B cell (primary cell): ENCODE measurements around the gene ATP11A. TPM values are rescaled to one million over a fixed set of nuclear protein-coding genes. Genes with fewer than 3 reads are reported as not detected.
A peak's percentile ranks its signal among the peaks of the same experiment; 100 is the strongest.

Experiments
- ATAC-seq: fragments of 200-7000 bp; cut with Tn5 transposase; one replicate; pipeline ENCODE4 v1.10.0; 2021; ENCODE audit warnings: low read depth, mild to moderate bottlenecking, moderate number of reproducible peaks, moderate library complexity
- CTCF ChIA-PET: fragments of 350-600 bp; sonication (Branson Sonifier 250); formaldehyde crosslinking; loops from one replicate; lab custom pipeline; 2021; ENCODE audit warnings: antibody characterized with exemption, inconsistent platforms; lab: Charles Lee
- POLR2A ChIA-PET: fragments of 350-600 bp; sonication (Branson Sonifier 250); formaldehyde crosslinking; loops from one replicate; lab custom pipeline; 2021; ENCODE audit warnings: antibody characterized with exemption; lab: Charles Lee
- DNase-seq: peaks from one replicate; pipeline ENCODE4 v3.0.0; 2013
- H2AFZ ChIP-seq: 2 replicates; pipeline ENCODE4 v1.6.1; 2012; ENCODE audit warnings: mild to moderate bottlenecking, low read depth, low read length; ENCODE audit not compliant: insufficient read depth, poor library complexity, severe bottlenecking
- H3K27ac ChIP-seq, 2 donors: 1 replicate in 1 of 2; 2 replicates in 1 of 2; pipeline ENCODE4 v1.5.1; 2012 to 2013; ENCODE audit warnings: low read length in 2 of 2, mild to moderate bottlenecking in 2 of 2, moderate library complexity in 1 of 2
- H3K27me3 ChIP-seq, 4 experiments: fragments of 200-600 bp in 1 of 4; sonication (generic) in 1 of 4; replicated peaks in 1 of 4; 1 replicate in 2 of 4; 2 replicates in 2 of 4; pipeline versions ENCODE4 v1.6.1 to v1.7.0; 2013 to 2016; ENCODE audit warnings: low read length in 3 of 4, mild to moderate bottlenecking in 2 of 4, mixed read lengths in 1 of 4, moderate library complexity in 1 of 4; ENCODE audit not compliant: insufficient read depth in 4 of 4, control insufficient read depth in 3 of 4; ENCODE audit errors: control extremely low read depth in 1 of 4
- H3K36me3 ChIP-seq, 2 experiments: replicated peaks in 1 of 2; 1 replicate in 1 of 2; 2 replicates in 1 of 2; pipeline versions ENCODE4 v1.6.1 to v1.7.1; 2013; ENCODE audit warnings: low read length in 1 of 2; ENCODE audit not compliant: insufficient read depth in 2 of 2, control insufficient read depth in 1 of 2; ENCODE audit errors: control extremely low read depth in 1 of 2, extremely low read depth in 1 of 2
- H3K4me1 ChIP-seq, 2 donors: fragments of 200-600 bp in 1 of 2; sonication (generic) in 1 of 2; 1 replicate in 1 of 2; 2 replicates in 1 of 2; pipeline versions ENCODE4 v1.5.1 to v1.6.1; 2013 to 2017; ENCODE audit warnings: low read length in 2 of 2; ENCODE audit not compliant: control insufficient read depth in 2 of 2, insufficient read depth in 2 of 2
- H3K4me2 ChIP-seq: replicated peaks from 2 replicates; pipeline ENCODE3; 2012; ENCODE audit warnings: mild to moderate bottlenecking, low read depth, low read length; ENCODE audit not compliant: poor library complexity, severe bottlenecking
- H3K4me3 ChIP-seq, 5 experiments: fragments of 200-600 bp in 1 of 5; sonication (generic) in 1 of 5; 1 replicate in 3 of 5; 2 replicates in 2 of 5; pipeline versions ENCODE4 v1.5.1 to v1.7.0; 2011 to 2016; ENCODE audit warnings: low read length in 4 of 5, mild to moderate bottlenecking in 4 of 5, low read depth in 2 of 5, control low read depth in 1 of 5, moderate library complexity in 1 of 5; ENCODE audit not compliant: insufficient read depth in 1 of 5; ENCODE audit errors: control extremely low read depth in 1 of 5, extremely low read depth in 1 of 5
- H3K79me2 ChIP-seq: fragments of 200-600 bp; sonication (generic); one replicate; pipeline ENCODE4 v1.6.0; 2016; ENCODE audit warnings: low read length; ENCODE audit not compliant: control insufficient read depth, insufficient read depth
- H3K9ac ChIP-seq: fragments of 200-600 bp; sonication (generic); 2 replicates; pipeline ENCODE4 v1.6.1; 2017; ENCODE audit warnings: mild to moderate bottlenecking, low read length, moderate library complexity
- H3K9me3 ChIP-seq, 3 donors: one replicate each; pipeline versions ENCODE4 v1.6.1 to v1.7.1; 2013; ENCODE audit warnings: low read length in 2 of 3; ENCODE audit not compliant: control insufficient read depth in 2 of 3, insufficient read depth in 1 of 3; ENCODE audit errors: control extremely low read depth in 1 of 3
- H4K20me1 ChIP-seq: 2 replicates; pipeline ENCODE4 v1.6.0; 2012; ENCODE audit warnings: mild to moderate bottlenecking, low read length; ENCODE audit not compliant: insufficient read depth, control insufficient read depth, poor library complexity, severe bottlenecking
- H3K27ac Mint-ChIP-seq: one replicate; pipeline ENCODE4 v1.8.0; 2021; ENCODE audit warnings: mixed read lengths
- H3K27me3 Mint-ChIP-seq: one replicate; pipeline ENCODE4 v1.8.0; 2021; ENCODE audit warnings: mixed read lengths
- H3K4me1 Mint-ChIP-seq: one replicate; pipeline ENCODE4 v1.8.0; 2021; ENCODE audit warnings: mixed read lengths
- H3K4me3 Mint-ChIP-seq: one replicate; pipeline ENCODE4 v1.8.0; 2021; ENCODE audit warnings: mixed read lengths
- H3K9me3 Mint-ChIP-seq: one replicate; pipeline ENCODE4 v1.8.0; 2022; ENCODE audit warnings: mixed read lengths; ENCODE audit not compliant: insufficient read depth
- EZH2 ChIP-seq: IDR thresholded peaks from 2 replicates; pipeline ENCODE4 v1.6.1; 2012; ENCODE audit warnings: borderline replicate concordance, low read depth, mild to moderate bottlenecking, moderate library complexity, low read length; ENCODE audit not compliant: insufficient read depth, poor library complexity, severe bottlenecking
- WGBS: methylation state at CpG from one replicate; pipeline ENCODE4 v1.1.5; 2013; ENCODE audit warnings: missing lambda C conversion rate; ENCODE audit not compliant: insufficient coverage; 5-methylcytosine and 5-hydroxymethylcytosine counted together
- intact Hi-C: fragments of 100-400 bp; cut with micrococcal nuclease; formaldehyde crosslinking; loops from one replicate; pipeline ENCODE4 v1.10.0; 2022
- polyA plus RNA-seq: library from polyadenylated mRNA; depleted of rRNA; stranded (reverse); fragments of >200 nt; gene quantifications from 2 replicates; pipeline ENCODE4 v1.2.3, GENCODE V29; 2012
- total RNA-seq, 2 donors: library from RNA; stranded (reverse); fragments of 120-200 nt in 1 of 2; gene quantifications; 1 replicate in 1 of 2; 2 replicates in 1 of 2; pipeline versions ENCODE4 v1.2.3 to v1.2.4, GENCODE V29; 2013 to 2022
- TF ChIP-seq, protein P1 (sequence below): fragments of 200-600 bp; IDR thresholded peaks from one replicate; pipeline ENCODE4 v1.8.0; 2022; ENCODE audit warnings: antibody characterized with exemption, mild to moderate bottlenecking

The ATP11A gene
- total and polyA plus RNA-seq, 2 donors (not counting 1 experiment from before 2014, with no cell fraction given): 36.9 to 60.3 TPM

GRCh38 chr13:112802802-112803195 is 113.0 kb downstream of the ATP11A start:
- peak overlapping the region; percentile 8 for H3K4me3 Mint-ChIP-seq
- H3K27me3 ChIP-seq: no peaks in the 10 kb centered on the region
- H3K4me3 ChIP-seq: no peak overlapping the region
- no peak overlapping the region for H3K9ac ChIP-seq
- CTCF ChIA-PET: no interaction called here
- H3K27me3 Mint-ChIP-seq: no peaks in the 10 kb centered on the region
- no peak overlapping the region for H3K27ac Mint-ChIP-seq
- no peaks in the 10 kb centered on the region for H3K4me1 ChIP-seq
- no peaks in the 10 kb centered on the region for H4K20me1 ChIP-seq
- no peaks in the 10 kb centered on the region for H3K79me2 ChIP-seq
- H3K4me2 ChIP-seq: no peak overlapping the region
- H3K27ac ChIP-seq: no peak overlapping the region
- ATAC-seq (no peak), DNase-seq (no peak)
- POLR2A ChIA-PET: no interaction called here
- H2AFZ ChIP-seq: no peak overlapping the region
- WGBS: no CpG with 5 or more reads among the region's 2 CpGs
- intact Hi-C loops: no loop called here
- H3K36me3 ChIP-seq: no peaks in the 10 kb centered on the region
- H3K4me1 Mint-ChIP-seq: peaks cover 22% of the 10 kb centered on the region
- H3K9me3 ChIP-seq: peaks cover 2 to 11% (median 3%) of the 10 kb centered on the region in 3 donors
- H3K9me3 Mint-ChIP-seq: peaks cover 3% of the 10 kb centered on the region
- TF ChIP-seq, protein P1, sequence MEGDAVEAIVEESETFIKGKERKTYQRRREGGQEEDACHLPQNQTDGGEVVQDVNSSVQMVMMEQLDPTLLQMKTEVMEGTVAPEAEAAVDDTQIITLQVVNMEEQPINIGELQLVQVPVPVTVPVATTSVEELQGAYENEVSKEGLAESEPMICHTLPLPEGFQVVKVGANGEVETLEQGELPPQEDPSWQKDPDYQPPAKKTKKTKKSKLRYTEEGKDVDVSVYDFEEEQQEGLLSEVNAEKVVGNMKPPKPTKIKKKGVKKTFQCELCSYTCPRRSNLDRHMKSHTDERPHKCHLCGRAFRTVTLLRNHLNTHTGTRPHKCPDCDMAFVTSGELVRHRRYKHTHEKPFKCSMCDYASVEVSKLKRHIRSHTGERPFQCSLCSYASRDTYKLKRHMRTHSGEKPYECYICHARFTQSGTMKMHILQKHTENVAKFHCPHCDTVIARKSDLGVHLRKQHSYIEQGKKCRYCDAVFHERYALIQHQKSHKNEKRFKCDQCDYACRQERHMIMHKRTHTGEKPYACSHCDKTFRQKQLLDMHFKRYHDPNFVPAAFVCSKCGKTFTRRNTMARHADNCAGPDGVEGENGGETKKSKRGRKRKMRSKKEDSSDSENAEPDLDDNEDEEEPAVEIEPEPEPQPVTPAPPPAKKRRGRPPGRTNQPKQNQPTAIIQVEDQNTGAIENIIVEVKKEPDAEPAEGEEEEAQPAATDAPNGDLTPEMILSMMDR: no peak
- no peak for TF ChIP-seq EZH2

GRCh38 chr13:112803422-112803821 is 113.6 kb downstream of the ATP11A start:
- H2AFZ ChIP-seq: no peak overlapping the region
- H3K4me3 ChIP-seq: no peak overlapping the region
- peaks cover 2 to 5% (median 3%) of the 10 kb centered on the region in 3 donors for H3K9me3 ChIP-seq
- DNase-seq (no peak), ATAC-seq (no peak)
- no peaks in the 10 kb centered on the region for H3K4me1 ChIP-seq
- H3K27ac ChIP-seq: no peak overlapping the region
- CTCF ChIA-PET: no interaction called here
- no peak overlapping the region for H3K4me2 ChIP-seq
- no peak overlapping the region for H3K4me3 Mint-ChIP-seq
- no peaks in the 10 kb centered on the region for H3K27me3 ChIP-seq
- peak overlapping the region; percentile 37 for H3K27ac Mint-ChIP-seq
- no peaks in the 10 kb centered on the region for H3K79me2 ChIP-seq
- peaks cover 22% of the 10 kb centered on the region for H3K4me1 Mint-ChIP-seq
- H3K9me3 Mint-ChIP-seq: peaks cover 3% of the 10 kb centered on the region
- no peak overlapping the region for H3K9ac ChIP-seq
- H3K27me3 Mint-ChIP-seq: no peaks in the 10 kb centered on the region
- TF ChIP-seq, protein P1: no peak
- TF ChIP-seq EZH2: no peak
- intact Hi-C loops: no loop called here
- H4K20me1 ChIP-seq: no peaks in the 10 kb centered on the region
- no peaks in the 10 kb centered on the region for H3K36me3 ChIP-seq
- 72% methylated on average over 4 of the region's 7 CpGs for WGBS
- POLR2A ChIA-PET: no interaction called here
